HL-60 (cell line): ENCODE data around the gene MARCKSL1.

Experiments used
- DNase-seq, 2 experiments: peaks; one replicate each; pipeline ENCODE4 v3.0.0-alpha.2; 2010 to 2020; ENCODE audit warnings: low read depth in 1 of 2, low spot score in 1 of 2
- H3K27ac ChIP-seq: fragments of 250-450 bp; sonication (Bioruptor Pico); replicated peaks from 2 replicates; pipeline ENCODE4 v1.5.1; 2020; ENCODE audit warnings: mild to moderate bottlenecking, moderate library complexity
- H3K27me3 ChIP-seq: fragments of 250-450 bp; sonication (Bioruptor Pico); 2 replicates; pipeline ENCODE4 v1.5.1; 2021; ENCODE audit warnings: mild to moderate bottlenecking, moderate library complexity; ENCODE audit not compliant: insufficient read depth, poor library complexity, severe bottlenecking
- H3K4me3 ChIP-seq: replicated peaks from 2 replicates; pipeline ENCODE4 v1.5.1; 2011; ENCODE audit warnings: mild to moderate bottlenecking, control low read depth, low read length; ENCODE audit not compliant: insufficient read depth
- CTCF ChIP-seq: IDR thresholded peaks from one replicate; pipeline ENCODE4 v1.5.1; 2011; ENCODE audit warnings: low read length, control low read depth, inconsistent platforms; ENCODE audit not compliant: insufficient read depth
- GABPA ChIP-seq: IDR thresholded peaks from 2 replicates; pipeline ENCODE4 v1.6.1; 2012; ENCODE audit warnings: low read depth
- POLR2AphosphoS5 ChIP-seq: IDR thresholded peaks from 2 replicates; pipeline ENCODE4 v1.6.1; 2012; ENCODE audit warnings: low read depth
- REST ChIP-seq: IDR thresholded peaks from 2 replicates; pipeline ENCODE4 v1.6.1; 2012; ENCODE audit warnings: low read depth; ENCODE audit not compliant: insufficient replicate concordance
- SPI1 ChIP-seq: IDR thresholded peaks from 2 replicates; pipeline ENCODE4 v1.6.1; 2012; ENCODE audit warnings: low read depth, mild to moderate bottlenecking, borderline replicate concordance

The MARCKSL1 gene

GRCh38 chr1:32305310-32305709, 30.7 kb downstream of the MARCKSL1 start:
- DNase-seq, result no peak
- no peak overlapping the region for H3K27ac ChIP-seq
- H3K4me3 ChIP-seq, result no peak overlapping the region
- H3K27me3 ChIP-seq, result no peaks in the 10 kb centered on the region
- no peak for TF ChIP-seq GABPA
- TF ChIP-seq POLR2AphosphoS5, result no peak
- no peak for TF ChIP-seq REST
- no peak for TF ChIP-seq SPI1
- no peak for TF ChIP-seq CTCF

GRCh38 chr1:32303997-32304622, 31.9 kb downstream of the MARCKSL1 start:
- no peak for DNase-seq
- Histone ChIP-seq H3K27me3 (no peaks in the 10 kb centered on the region), H3K27ac (no peak overlapping the region), H3K4me3 (no peak overlapping the region)
- TF ChIP-seq SPI1, result no peak
- TF ChIP-seq CTCF, result no peak
- TF ChIP-seq POLR2AphosphoS5, result no peak
- no peak for TF ChIP-seq REST
- no peak for TF ChIP-seq GABPA

GRCh38 chr1:32303358-32303757, 32.7 kb downstream of the MARCKSL1 start:
- no peak for TF ChIP-seq REST
- TF ChIP-seq POLR2AphosphoS5, result no peak
- TF ChIP-seq CTCF, result no peak
- no peak for TF ChIP-seq GABPA
- TF ChIP-seq SPI1, result no peak
- Histone ChIP-seq H3K27ac (no peak overlapping the region), H3K4me3 (no peak overlapping the region), H3K27me3 (no peaks in the 10 kb centered on the region)
- no peak for DNase-seq
